A673 (cell line): ENCODE data around the gene RHOBTB1. TPM values are rescaled to one million over a fixed set of nuclear protein-coding genes. Genes with fewer than 3 reads are reported as not detected.
"Not testable (repeated sequence)": the region's sequence is repeated elsewhere in the genome, so short reads cannot be mapped to it uniquely, and the experiment has no call there.

ENCODE experiments used
- BruUV-seq: library from RNA; stranded (reverse); fragments of 400-500 nt; replicated peaks from 2 replicates; lab custom pipeline; 2021; lab: Mats Ljungman, UMichigan
- CTCF ChIA-PET: fragments of 300-600 bp; sonication (Branson Sonifier 250); formaldehyde crosslinking; loops from one replicate; lab custom pipeline; 2022; ENCODE audit warnings: antibody characterized with exemption; lab: Charles Lee
- POLR2A ChIA-PET: fragments of 300-600 bp; sonication (Branson Sonifier 250); formaldehyde crosslinking; loops from one replicate; lab custom pipeline; 2022; ENCODE audit warnings: antibody characterized with exemption; ENCODE audit not compliant: low non-redundant PET; lab: Charles Lee
- DNase-seq: peaks from one replicate; pipeline ENCODE4 v3.0.0-alpha.2; 2015; ENCODE audit warnings: low spot score
- H3K27ac ChIP-seq: fragments of 200-600 bp; sonication (generic); 2 replicates; pipeline ENCODE4 v1.5.1; 2016; ENCODE audit warnings: mixed run types, low read depth, mild to moderate bottlenecking, mixed read lengths, antibody characterized with exemption, low read length; ENCODE audit not compliant: poor library complexity, severe bottlenecking
- H3K27me3 ChIP-seq: fragments of 200-600 bp; sonication (generic); replicated peaks from 2 replicates; pipeline ENCODE4 v1.6.1; 2017; ENCODE audit warnings: mixed run types, low read depth, mild to moderate bottlenecking, mixed read lengths, antibody characterized with exemption, low read length; ENCODE audit not compliant: insufficient read depth, poor library complexity
- H3K36me3 ChIP-seq: fragments of 200-600 bp; sonication (generic); 2 replicates; pipeline ENCODE4 v1.6.1; 2016; ENCODE audit warnings: mixed run types, mild to moderate bottlenecking, mixed read lengths, antibody characterized with exemption, low read length; ENCODE audit not compliant: insufficient read depth, poor library complexity, severe bottlenecking
- H3K4me1 ChIP-seq: fragments of 200-600 bp; sonication (generic); 2 replicates; pipeline ENCODE4 v1.6.1; 2017; ENCODE audit warnings: mixed run types, mild to moderate bottlenecking, mixed read lengths, antibody characterized with exemption, low read length; ENCODE audit not compliant: insufficient read depth, poor library complexity, severe bottlenecking
- H3K4me3 ChIP-seq: fragments of 200-600 bp; sonication (generic); 2 replicates; pipeline ENCODE4 v1.5.1; 2016; ENCODE audit warnings: low read depth, mixed run types, mild to moderate bottlenecking, mixed read lengths, low read length; ENCODE audit not compliant: poor library complexity, severe bottlenecking
- H3K9me3 ChIP-seq: fragments of 200-600 bp; sonication (generic); 2 replicates; pipeline ENCODE4 v1.6.1; 2016; ENCODE audit warnings: mixed run types, low read depth, mild to moderate bottlenecking, mixed read lengths, antibody characterized with exemption, low read length; ENCODE audit not compliant: poor library complexity, severe bottlenecking
- EZH2 ChIP-seq: fragments of 200-600 bp; sonication (generic); IDR thresholded peaks from 2 replicates; pipeline ENCODE4 v1.6.1; 2017; ENCODE audit warnings: borderline replicate concordance, low read depth, mild to moderate bottlenecking, mixed read lengths, antibody characterized with exemption, low read length; ENCODE audit not compliant: poor library complexity, severe bottlenecking
- intact Hi-C: fragments of 100-400 bp; cut with micrococcal nuclease; formaldehyde crosslinking; loops from one replicate; pipeline ENCODE4 v1.10.0; 2022; ENCODE audit not compliant: unreplicated experiment
- total RNA-seq: library from RNA; stranded (reverse); gene quantifications from 2 replicates; pipeline ENCODE4 v1.2.3, GENCODE V29; 2021
- TF ChIP-seq, protein P1 (sequence below): fragments of 300-800, 200-600 bp; sonication (generic); conservative IDR thresholded peaks from 2 replicates; pipeline ENCODE4 v1.5.1; 2017; ENCODE audit warnings: low read depth, mild to moderate bottlenecking, antibody characterized with exemption, low read length, moderate library complexity, mixed read lengths

RHOBTB1 gene
- total RNA-seq, 1 experiment from 2014 or later = 5.2 TPM

GRCh38 chr10:60845038-60845437 lies 98.9 kb downstream of the RHOBTB1 start:
- BruUV-seq = no TSS peak
- no peak for DNase-seq
- H3K27me3 ChIP-seq = no peaks in the 10 kb centered on the region
- intact Hi-C loops = no loop called here
- TF ChIP-seq EZH2 = no peak
- TF ChIP-seq, protein P1, sequence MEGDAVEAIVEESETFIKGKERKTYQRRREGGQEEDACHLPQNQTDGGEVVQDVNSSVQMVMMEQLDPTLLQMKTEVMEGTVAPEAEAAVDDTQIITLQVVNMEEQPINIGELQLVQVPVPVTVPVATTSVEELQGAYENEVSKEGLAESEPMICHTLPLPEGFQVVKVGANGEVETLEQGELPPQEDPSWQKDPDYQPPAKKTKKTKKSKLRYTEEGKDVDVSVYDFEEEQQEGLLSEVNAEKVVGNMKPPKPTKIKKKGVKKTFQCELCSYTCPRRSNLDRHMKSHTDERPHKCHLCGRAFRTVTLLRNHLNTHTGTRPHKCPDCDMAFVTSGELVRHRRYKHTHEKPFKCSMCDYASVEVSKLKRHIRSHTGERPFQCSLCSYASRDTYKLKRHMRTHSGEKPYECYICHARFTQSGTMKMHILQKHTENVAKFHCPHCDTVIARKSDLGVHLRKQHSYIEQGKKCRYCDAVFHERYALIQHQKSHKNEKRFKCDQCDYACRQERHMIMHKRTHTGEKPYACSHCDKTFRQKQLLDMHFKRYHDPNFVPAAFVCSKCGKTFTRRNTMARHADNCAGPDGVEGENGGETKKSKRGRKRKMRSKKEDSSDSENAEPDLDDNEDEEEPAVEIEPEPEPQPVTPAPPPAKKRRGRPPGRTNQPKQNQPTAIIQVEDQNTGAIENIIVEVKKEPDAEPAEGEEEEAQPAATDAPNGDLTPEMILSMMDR = no peak
- no peak overlapping the region for H3K27ac ChIP-seq
- H3K4me1 ChIP-seq = peaks cover 8% of the 10 kb centered on the region
- POLR2A ChIA-PET = no interaction called here
- no peaks in the 10 kb centered on the region for H3K9me3 ChIP-seq
- no peak overlapping the region for H3K4me3 ChIP-seq
- CTCF ChIA-PET = no interaction called here
- no peaks in the 10 kb centered on the region for H3K36me3 ChIP-seq

DNA sequence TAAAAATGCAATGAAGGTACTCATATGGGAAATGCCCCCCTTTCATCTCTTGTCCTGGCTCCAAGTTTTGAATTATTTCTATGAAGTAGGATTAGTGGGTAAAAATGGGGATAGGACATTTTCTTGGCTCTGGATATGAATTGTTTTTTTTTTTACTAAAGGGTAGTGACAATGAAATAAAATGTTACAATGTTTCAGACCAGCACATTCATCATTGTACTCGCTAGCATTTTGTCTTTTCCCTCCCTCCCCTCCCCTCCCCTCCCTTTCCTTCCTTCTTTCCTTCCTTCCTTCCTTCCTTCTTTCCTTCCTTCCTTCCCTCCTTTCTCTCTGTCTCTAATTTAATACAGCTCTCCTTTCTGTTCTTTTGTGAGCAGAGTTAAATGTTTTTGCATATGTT lies 101.3 kb downstream of the RHOBTB1 start:
- intact Hi-C loops = no loop called here
- BruUV-seq = no TSS peak
- TF ChIP-seq, protein P1 = no peak
- no peak for TF ChIP-seq EZH2
- H3K4me3 ChIP-seq = no peak overlapping the region
- no peaks in the 10 kb centered on the region for H3K27me3 ChIP-seq
- peaks cover 17% of the 10 kb centered on the region for H3K4me1 ChIP-seq
- no peaks in the 10 kb centered on the region for H3K36me3 ChIP-seq
- no peak overlapping the region for H3K27ac ChIP-seq
- CTCF ChIA-PET = no interaction called here
- DNase-seq = peak; percentile 25
- POLR2A ChIA-PET = interaction anchor here (0.7 kb wide), 1 partner anchor 1350 kb away, joined by 5 read pairs; no protein-coding TSS in a partner anchor
- H3K9me3 ChIP-seq = no peaks in the 10 kb centered on the region

DNA sequence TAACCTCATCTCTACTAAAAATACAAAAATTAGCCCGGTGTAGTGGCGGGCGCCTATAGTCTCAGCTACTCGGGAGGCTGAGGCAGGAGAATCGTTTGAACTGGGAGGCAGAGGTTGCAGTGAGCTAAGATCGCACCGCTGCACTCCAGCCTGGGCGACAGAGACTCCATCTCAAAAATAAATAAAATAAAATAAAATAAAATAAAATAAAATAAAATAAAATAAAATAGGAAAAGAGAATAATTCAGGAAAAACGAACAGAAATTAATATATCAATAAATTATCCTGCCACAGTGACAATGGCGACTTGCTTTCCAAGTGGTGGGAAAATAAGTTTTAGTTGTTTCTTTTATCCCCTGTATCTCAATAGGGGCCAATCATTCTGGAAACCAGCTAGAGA lies 102.8 kb downstream of the RHOBTB1 start:
- H3K36me3 ChIP-seq, H3K27ac ChIP-seq, intact Hi-C loops, DNase-seq, H3K27me3 ChIP-seq, H3K9me3 ChIP-seq, CTCF ChIA-PET, BruUV-seq, POLR2A ChIA-PET, H3K4me3 ChIP-seq: not testable (repeated sequence)
- H3K4me1 ChIP-seq = peaks cover 15% of the 10 kb centered on the region

- H3K9me3 ChIP-seq = no peaks in the 10 kb centered on the region
- no peak for TF ChIP-seq EZH2
- TF ChIP-seq, protein P1 = no peak
- no peaks in the 10 kb centered on the region for H3K27me3 ChIP-seq
- no peaks in the 10 kb centered on the region for H3K36me3 ChIP-seq
- H3K4me3 ChIP-seq = no peak overlapping the region
- ChIA-PET POLR2A (no interaction called here), CTCF (no interaction called here)
- intact Hi-C loops = no loop called here
- DNase-seq = no peak
- H3K27ac ChIP-seq = no peak overlapping the region
- BruUV-seq = no TSS peak
- peaks cover 9% of the 10 kb centered on the region for H3K4me1 ChIP-seq
Observed at GRCh38 chr10:60835049-60835448, 108.9 kb downstream of the RHOBTB1 start.
